SK-N-DZ (cell line): ENCODE measurements around the gene SLC6A2. TPM values are rescaled to one million over a fixed set of nuclear protein-coding genes. Genes with fewer than 3 reads are reported as not detected.
"Not testable (repeated sequence)": the region's sequence is repeated elsewhere in the genome, so short reads cannot be mapped to it uniquely, and the experiment has no call there.

Source experiments
- DNase-seq: peaks from one replicate; pipeline ENCODE4 v3.0.0-alpha.2; 2015; ENCODE audit warnings: low spot score
- polyA plus RNA-seq, 2 experiments: library from polyadenylated mRNA; depleted of rRNA; stranded (reverse); fragments of >200 nt; gene quantifications; 2 replicates each; pipeline ENCODE4 v1.2.3, GENCODE V29; 2014

Gene SLC6A2
- 58.1 and 83.8 TPM in 2 replicates for polyA plus RNA-seq (2014; cell fraction: cytosol; rRNA removed)
- polyA plus RNA-seq (2014; cell fraction: nucleus; rRNA removed), result 195 and 206 TPM in 2 replicates

- DNase-seq, result no peak
These were observed at the start of gene SLC6A2 for GRCh38 chr16:55655897-55656681. Gene SLC6A2, plus strand, starts transcription at chr16:55655988. Its CDS starts 707 bp downstream, at chr16:55656695.

GRCh38 chr16:55613613-55614335, 42.0 kb upstream of the SLC6A2 start:
- no peak for DNase-seq

- DNase-seq, result no peak
These were observed 40.7 kb upstream of the SLC6A2 start for GRCh38 chr16:55615071-55615470.

GRCh38 chr16:55615670-55616069, 40.1 kb upstream of the SLC6A2 start:
- DNase-seq, result not testable (repeated sequence)

GRCh38 chr16:55621771-55622170, 34.0 kb upstream of the SLC6A2 start:
- no peak for DNase-seq

GRCh38 chr16:55622272-55622671, 33.5 kb upstream of the SLC6A2 start:
- DNase-seq, result no peak

GRCh38 chr16:55622930-55623561, 32.7 kb upstream of the SLC6A2 start:
- DNase-seq, result peak; percentile 67

- no peak for DNase-seq
These were observed 32.1 kb upstream of the SLC6A2 start for GRCh38 chr16:55623640-55624039.

- no peak for DNase-seq
These were observed 31.1 kb upstream of the SLC6A2 start for GRCh38 chr16:55624696-55625095.

- DNase-seq, result no peak
These were observed 29.9 kb upstream of the SLC6A2 start for GRCh38 chr16:55625843-55626242.

GRCh38 chr16:55628306-55628968, 27.4 kb upstream of the SLC6A2 start:
- DNase-seq, result no peak

GRCh38 chr16:55630774-55631173, 25.0 kb upstream of the SLC6A2 start:
- DNase-seq, result no peak

GRCh38 chr16:55632259-55632658, 23.5 kb upstream of the SLC6A2 start:
- DNase-seq, result no peak

- DNase-seq, result no peak
These were observed 21.6 kb upstream of the SLC6A2 start for GRCh38 chr16:55634193-55634592.

- DNase-seq, result no peak
These were observed 17.5 kb upstream of the SLC6A2 start for GRCh38 chr16:55638256-55638655.

- no peak for DNase-seq
These were observed 15.0 kb upstream of the SLC6A2 start for GRCh38 chr16:55640701-55641327.

GRCh38 chr16:55641430-55642056, 14.2 kb upstream of the SLC6A2 start:
- DNase-seq, result no peak

- no peak for DNase-seq
These were observed 13.2 kb upstream of the SLC6A2 start for GRCh38 chr16:55642611-55643010.

GRCh38 chr16:55643161-55643970, 12.4 kb upstream of the SLC6A2 start:
- DNase-seq, result no peak

GRCh38 chr16:55645986-55646385, 9.8 kb upstream of the SLC6A2 start:
- no peak for DNase-seq
